GM06990 (cell line): ENCODE results near the gene BIRC7.

ENCODE experiments used
- DNase-seq: peaks from one replicate; pipeline ENCODE4 v3.0.0-alpha.2; 2011; ENCODE audit not compliant: insufficient read length; ENCODE audit errors: extremely low read depth
- H3K27me3 ChIP-seq: replicated peaks from 2 replicates; pipeline ENCODE4 v1.6.0; 2011; ENCODE audit warnings: low read length; ENCODE audit not compliant: control insufficient read depth, insufficient read depth
- H3K36me3 ChIP-seq: 2 replicates; pipeline ENCODE4 v1.5.1; 2011; ENCODE audit warnings: low read length; ENCODE audit not compliant: control insufficient read depth, insufficient read depth
- H3K4me3 ChIP-seq: replicated peaks from 2 replicates; pipeline ENCODE4 v1.5.1; 2011; ENCODE audit warnings: low read depth, mild to moderate bottlenecking, control low read depth, low read length
- CTCF ChIP-seq: IDR thresholded peaks from 2 replicates; pipeline ENCODE4 v1.5.1; 2011; ENCODE audit warnings: low read length, control low read depth, mild to moderate bottlenecking, inconsistent platforms; ENCODE audit not compliant: insufficient read depth, poor library complexity, severe bottlenecking

Gene BIRC7

GRCh38 chr20:63274381-63275228, 38.9 kb downstream of the BIRC7 start:
- H3K27me3 ChIP-seq, result no peaks in the 10 kb centered on the region
- no peak for TF ChIP-seq CTCF
- peak overlapping the region; percentile 30; the same call in 1 of the 2 replicates for H3K4me3 ChIP-seq
- H3K36me3 ChIP-seq, result peaks cover 16% of the 10 kb centered on the region
- no peak for DNase-seq

DNA sequence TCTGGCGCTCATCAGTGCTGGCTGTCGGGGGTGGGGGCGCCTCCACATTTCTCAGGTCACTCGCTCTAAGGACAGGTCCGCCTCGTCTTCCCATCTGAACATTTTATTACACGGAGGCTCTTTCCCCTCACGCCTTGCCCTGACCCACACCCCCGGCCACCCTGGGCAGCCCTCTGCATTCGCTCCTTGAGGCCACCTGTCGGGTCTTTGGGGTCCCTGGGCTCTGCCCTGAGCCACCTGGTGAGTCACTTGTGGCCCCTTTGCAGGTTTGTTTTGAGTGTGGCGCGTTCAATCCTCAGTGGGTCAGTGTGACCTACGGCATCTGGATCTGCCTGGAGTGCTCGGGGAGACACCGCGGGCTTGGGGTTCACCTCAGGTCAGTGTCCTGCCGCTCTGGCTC, 40.1 kb downstream of the BIRC7 start:
- Histone ChIP-seq H3K4me3 (no peak overlapping the region), H3K27me3 (no peaks in the 10 kb centered on the region), H3K36me3 (peaks cover 20% of the 10 kb centered on the region)
- DNase-seq, result no peak
- TF ChIP-seq CTCF, result no peak

DNA sequence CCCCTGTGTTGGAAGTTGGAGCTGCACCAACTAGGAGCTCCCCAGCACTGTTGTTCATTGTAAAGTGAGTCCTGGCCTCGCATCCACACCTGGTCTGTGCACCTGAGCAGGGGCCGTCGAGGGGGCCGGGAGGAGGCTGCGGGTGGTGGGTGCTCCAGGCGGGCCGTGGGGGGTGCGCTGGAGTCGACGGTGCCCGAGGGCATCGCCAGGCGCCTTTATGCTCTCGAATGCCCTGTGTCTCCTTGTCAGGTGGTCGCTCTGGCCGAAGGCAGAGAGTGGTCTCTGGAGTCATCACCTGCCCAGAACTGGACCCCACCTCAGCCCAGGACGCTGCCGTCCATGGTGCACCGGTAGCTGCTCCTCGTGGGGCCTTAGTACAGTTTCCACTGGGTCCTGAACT, 41.3 kb downstream of the BIRC7 start:
- DNase-seq, result no peak
- no peak for TF ChIP-seq CTCF
- H3K36me3 ChIP-seq, result peaks cover 24% of the 10 kb centered on the region

DNA sequence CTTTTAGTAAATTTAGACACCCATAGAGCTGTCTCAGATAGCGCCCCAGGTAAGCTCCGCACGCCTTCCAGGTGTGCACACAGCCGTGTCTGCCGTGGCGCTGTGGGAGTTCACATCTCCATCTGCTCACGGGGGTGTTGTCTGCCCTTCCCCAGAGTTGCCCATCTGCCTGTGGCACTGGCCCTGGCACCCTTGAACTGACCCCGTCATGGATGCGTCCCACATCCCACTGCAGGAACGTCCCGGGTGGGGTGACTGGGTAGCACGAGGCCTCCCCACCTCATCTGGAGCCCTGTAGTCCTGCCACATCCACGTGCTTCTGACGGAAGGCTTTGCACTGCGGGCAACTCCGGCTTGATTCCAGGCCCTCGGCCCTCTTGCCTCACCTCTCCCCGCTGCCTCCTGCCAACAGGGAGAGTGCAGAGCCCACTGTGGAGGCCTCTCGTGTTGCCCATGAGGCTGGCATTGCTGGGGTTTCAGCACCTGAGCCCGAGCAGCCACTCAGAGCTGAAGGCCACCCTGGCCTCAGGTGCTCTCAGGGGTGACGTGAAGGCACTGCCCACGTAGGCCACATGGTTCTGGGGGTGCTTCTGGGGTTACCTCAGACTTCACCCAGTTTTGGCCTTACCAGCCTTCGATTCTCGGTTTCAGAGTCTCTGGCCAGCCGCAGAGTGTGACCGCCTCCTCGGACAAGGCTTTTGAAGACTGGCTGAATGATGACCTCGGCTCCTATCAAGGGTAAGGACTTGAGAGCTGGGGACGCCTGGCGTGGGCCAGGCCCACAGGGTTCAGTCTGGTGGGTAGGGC, 42.0 kb downstream of the BIRC7 start:
- peaks cover 25% of the 10 kb centered on the region for H3K36me3 ChIP-seq
- TF ChIP-seq CTCF, result no peak
- H3K4me3 ChIP-seq, result no peak overlapping the region
- no peak for DNase-seq
- no peaks in the 10 kb centered on the region for H3K27me3 ChIP-seq

More for the DNA sequence above, 41.3 kb downstream of the BIRC7 start:
- Histone ChIP-seq H3K4me3 (no peak overlapping the region), H3K27me3 (no peaks in the 10 kb centered on the region)

GRCh38 chr20:63278661-63279060, 43.0 kb downstream of the BIRC7 start:
- Histone ChIP-seq H3K36me3 (peaks cover 34% of the 10 kb centered on the region), H3K27me3 (no peaks in the 10 kb centered on the region), H3K4me3 (no peak overlapping the region)
- no peak for DNase-seq
- no peak for TF ChIP-seq CTCF
